Astrocyte of the spinal cord (primary cell): Measurements from ENCODE around the gene LIPH.

ENCODE experiments used
- DNase-seq: peaks from one replicate; pipeline ENCODE4 v3.0.0; 2011; ENCODE audit warnings: low read depth, low spot score
- H3K4me3 ChIP-seq: 2 replicates; pipeline ENCODE4 v1.5.1; 2011; ENCODE audit warnings: low read depth, mild to moderate bottlenecking, low read length, moderate library complexity
- in situ Hi-C: cut with HindIII; loops from 2 replicates; pipeline ENCODE4 v1.10.0; 2017; ENCODE audit warnings: low sequenced_read_pairs
- TF ChIP-seq, protein P1 (sequence below): IDR thresholded peaks from 2 replicates; pipeline ENCODE4 v1.5.1; 2012; ENCODE audit warnings: low read depth, mild to moderate bottlenecking, low read length, inconsistent platforms

Gene LIPH

DNA sequence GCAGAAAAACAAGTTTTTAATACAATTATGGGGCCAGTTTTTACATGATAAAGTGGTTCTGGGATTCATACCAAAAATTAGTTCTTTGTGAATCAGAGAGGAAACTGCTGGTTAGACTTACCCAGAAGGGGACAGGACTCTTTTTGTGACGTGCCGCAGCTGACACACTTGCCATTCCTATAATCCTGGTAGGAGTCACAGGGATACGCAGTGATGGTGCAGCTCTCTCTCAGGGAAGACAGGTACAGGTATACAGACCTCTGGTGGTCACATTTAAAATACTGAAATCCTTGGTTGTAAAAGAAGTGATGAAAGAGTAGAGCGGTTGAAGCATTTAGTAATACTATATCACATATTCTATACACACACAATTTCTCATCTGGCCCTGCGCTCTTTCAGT lies 33.4 kb downstream of the LIPH start:
- TF ChIP-seq, protein P1, sequence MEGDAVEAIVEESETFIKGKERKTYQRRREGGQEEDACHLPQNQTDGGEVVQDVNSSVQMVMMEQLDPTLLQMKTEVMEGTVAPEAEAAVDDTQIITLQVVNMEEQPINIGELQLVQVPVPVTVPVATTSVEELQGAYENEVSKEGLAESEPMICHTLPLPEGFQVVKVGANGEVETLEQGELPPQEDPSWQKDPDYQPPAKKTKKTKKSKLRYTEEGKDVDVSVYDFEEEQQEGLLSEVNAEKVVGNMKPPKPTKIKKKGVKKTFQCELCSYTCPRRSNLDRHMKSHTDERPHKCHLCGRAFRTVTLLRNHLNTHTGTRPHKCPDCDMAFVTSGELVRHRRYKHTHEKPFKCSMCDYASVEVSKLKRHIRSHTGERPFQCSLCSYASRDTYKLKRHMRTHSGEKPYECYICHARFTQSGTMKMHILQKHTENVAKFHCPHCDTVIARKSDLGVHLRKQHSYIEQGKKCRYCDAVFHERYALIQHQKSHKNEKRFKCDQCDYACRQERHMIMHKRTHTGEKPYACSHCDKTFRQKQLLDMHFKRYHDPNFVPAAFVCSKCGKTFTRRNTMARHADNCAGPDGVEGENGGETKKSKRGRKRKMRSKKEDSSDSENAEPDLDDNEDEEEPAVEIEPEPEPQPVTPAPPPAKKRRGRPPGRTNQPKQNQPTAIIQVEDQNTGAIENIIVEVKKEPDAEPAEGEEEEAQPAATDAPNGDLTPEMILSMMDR = no peak
- H3K4me3 ChIP-seq = no peak overlapping the region
- no peak for DNase-seq
- in situ Hi-C loops = no loop called here

DNA sequence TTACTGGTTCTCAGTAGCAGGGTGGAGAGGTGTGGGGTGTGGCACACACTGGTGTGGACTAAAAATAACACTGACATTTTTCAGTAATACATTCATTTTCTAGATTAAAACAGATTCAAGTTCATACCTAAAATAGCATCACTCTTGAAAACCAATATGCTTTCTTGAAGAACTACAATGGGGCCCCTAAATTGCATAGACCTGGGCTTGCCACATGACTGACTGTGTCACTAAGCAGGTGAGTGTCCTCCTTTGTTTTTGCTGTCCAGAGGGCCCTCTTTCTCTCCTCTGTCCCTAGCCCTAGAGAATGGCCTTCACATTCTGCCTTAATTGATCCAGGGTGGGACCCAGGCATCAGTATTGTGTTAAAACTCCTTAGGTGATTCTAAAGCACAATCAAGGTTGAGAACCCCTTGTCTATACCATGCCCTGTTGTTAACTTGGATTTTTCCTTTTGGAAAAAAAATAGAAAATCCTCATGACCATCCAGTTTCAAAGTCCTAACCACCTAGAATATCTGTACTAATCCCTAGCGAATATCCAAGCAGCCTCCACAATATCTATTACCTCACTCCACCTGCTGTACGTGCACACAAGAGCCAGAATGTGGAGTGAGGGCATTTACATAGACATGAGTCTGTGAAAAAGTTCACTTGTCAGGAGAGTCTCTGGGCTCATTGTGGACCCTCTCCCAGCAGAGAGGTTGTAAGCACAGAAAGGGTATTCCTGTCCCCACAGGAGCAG lies 34.8 kb downstream of the LIPH start:
- no peak overlapping the region for H3K4me3 ChIP-seq
- no peak for DNase-seq
- in situ Hi-C loops = no loop called here
- TF ChIP-seq, protein P1 = no peak

DNA sequence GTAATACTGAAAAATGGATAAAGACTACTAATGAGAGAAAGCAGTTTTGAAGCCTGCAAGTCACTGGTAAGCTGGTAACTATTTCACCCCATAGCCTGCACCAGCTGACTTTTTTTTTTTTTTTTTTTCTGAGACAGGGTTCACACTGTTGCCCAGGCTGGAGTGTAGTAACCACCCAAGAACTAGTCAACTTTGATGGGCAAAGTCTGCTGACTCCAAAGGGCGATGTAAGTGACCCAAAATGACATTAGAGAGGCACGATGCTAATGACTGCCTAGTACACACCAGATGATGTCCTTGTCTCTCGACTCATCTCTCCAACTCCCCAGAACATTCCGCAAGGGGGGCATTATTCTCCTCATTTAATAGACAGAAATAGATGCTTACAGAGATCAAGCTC lies 40.7 kb downstream of the LIPH start:
- TF ChIP-seq, protein P1 = no peak
- in situ Hi-C loops = no loop called here
- DNase-seq = no peak
- H3K4me3 ChIP-seq = no peak overlapping the region

DNA sequence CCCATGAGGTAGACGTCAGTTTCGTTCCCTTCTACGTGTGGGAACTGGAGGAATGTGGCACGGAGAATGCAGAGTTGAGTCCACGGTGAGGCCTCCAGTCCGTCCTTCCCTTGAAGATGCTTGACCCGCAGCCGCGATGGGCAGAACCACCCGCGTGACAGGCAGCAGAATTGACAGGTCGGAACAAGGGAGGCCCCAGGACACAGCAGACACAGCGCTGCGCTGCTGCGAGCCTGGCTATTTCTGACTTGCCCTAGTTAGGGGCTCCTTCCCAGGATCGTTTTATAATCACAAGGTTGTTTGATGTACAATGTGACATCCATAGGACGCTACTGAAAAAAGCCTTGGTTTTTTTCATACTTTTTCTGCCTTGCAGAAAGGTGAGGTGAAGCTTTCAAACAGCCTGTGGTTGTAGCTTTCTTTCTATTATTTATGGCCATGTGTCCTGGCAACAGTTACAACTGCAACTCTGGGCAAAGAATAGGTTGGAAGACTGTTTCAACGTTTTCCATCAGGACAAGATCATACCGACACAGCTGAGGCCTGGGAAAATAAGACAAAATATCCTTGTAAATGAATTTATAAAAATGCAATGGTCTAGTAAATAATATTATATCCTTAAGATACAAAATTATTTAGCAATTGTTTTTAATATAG lies 43.9 kb downstream of the LIPH start:
- TF ChIP-seq, protein P1 = no peak
- no peak for DNase-seq
- in situ Hi-C loops = no loop called here
- no peak overlapping the region for H3K4me3 ChIP-seq

DNA sequence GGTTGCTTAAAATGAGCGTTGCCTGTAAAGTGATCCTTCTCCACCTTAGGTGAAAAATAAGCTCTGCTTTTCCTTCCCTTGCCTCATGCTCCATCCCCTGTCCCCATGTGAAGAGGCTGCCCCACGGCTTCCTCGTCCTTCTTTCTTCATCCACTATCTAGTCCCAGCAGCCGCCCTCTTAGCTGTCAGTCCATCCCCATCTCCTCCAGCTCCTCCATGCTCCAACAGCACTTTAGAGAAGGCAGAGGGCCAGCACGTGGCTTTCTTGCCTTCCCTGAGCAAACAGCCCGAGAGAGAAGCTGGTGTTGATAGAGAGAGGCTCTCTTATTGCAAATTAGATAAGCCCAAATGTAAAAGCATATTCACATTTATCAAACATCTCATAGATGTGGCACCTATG lies 44.5 kb downstream of the LIPH start:
- in situ Hi-C loops = no loop called here
- H3K4me3 ChIP-seq = no peak overlapping the region
- TF ChIP-seq, protein P1 = no peak
- no peak for DNase-seq

DNA sequence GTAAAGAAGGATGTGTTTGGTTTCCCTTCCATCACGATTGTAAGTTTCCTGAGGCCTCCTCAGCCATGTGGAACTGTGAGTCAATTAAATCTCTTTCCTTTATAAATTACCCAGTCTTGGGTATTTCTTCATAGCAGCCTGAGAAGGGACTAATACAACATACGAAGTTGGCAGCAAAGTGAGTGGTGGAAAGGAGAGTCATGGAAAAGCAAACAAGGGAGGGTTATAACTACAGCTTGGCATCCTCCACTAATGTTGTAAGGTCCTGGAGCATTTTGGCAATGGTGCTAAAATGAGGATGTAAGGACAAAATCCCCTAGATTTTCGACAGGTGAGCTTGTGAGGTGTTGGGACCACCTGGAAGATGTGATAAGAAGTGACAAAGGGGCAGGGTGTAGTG lies 47.8 kb downstream of the LIPH start:
- no peak overlapping the region for H3K4me3 ChIP-seq
- TF ChIP-seq, protein P1 = no peak
- no peak for DNase-seq
- in situ Hi-C loops = no loop called here
